ENCODE measurements around the gene TGFBR2. TPM values are rescaled to one million over a fixed set of nuclear protein-coding genes. Genes with fewer than 3 reads are reported as not detected.

Gene TGFBR2
- total and polyA plus RNA-seq, 4 donors: 13.9 to 61.2 (median 33.7) TPM

GRCh38 chr3:30617069-30617468, 10.7 kb downstream of the TGFBR2 start:
- Histone ChIP-seq H3K9ac (ENCODE audit: low read depth in 1 of 2, low read length in 2 of 2) (no peak overlapping the region), H3K27me3 (ENCODE audit: control insufficient read depth in 4 of 4, insufficient read depth in 4 of 4, low read length in 3 of 4) (no peaks in the 10 kb centered on the region), H3K4me1 (ENCODE audit: control insufficient read depth in 4 of 4, insufficient read depth in 4 of 4, low read length in 3 of 4) (peaks cover 3 to 10% (median 5%) of the 10 kb centered on the region in 4 donors), H3K27ac (ENCODE audit: low read depth in 1 of 2, low read length in 2 of 2) (no peak overlapping the region), H3K36me3 (ENCODE audit: control insufficient read depth in 4 of 4, insufficient read depth in 3 of 4, low read depth in 1 of 4, low read length in 3 of 4) (no peaks in the 10 kb centered on the region), H3K4me3 (ENCODE audit: low read depth in 1 of 3, low read length in 3 of 3) (no peak overlapping the region), H3K9me3 (ENCODE audit: control insufficient read depth in 4 of 4, low read length in 3 of 4) (no peaks in the 10 kb centered on the region)
- 95% methylated on average over 5 of the region's 5 CpGs for WGBS
- TF ChIP-seq RAD21 (IDR thresholded peaks at IDR 0.05) (no peak), HNF4A (conservative IDR thresholded peaks at IDR 0.05) (no peak), CTCF (IDR thresholded peaks at IDR 0.05; ENCODE audit: low read depth, low read length, missing input control) (no peak), EGR1 (IDR thresholded peaks at IDR 0.05; ENCODE audit: low read depth in 2 of 2) (no peak), JUND (IDR thresholded peaks at IDR 0.05) (no peak), GABPA (IDR thresholded peaks at IDR 0.05 in 1 of 2, conservative IDR thresholded peaks at IDR 0.05 in 1 of 2) (no peak), YY1 (IDR thresholded peaks at IDR 0.05) (no peak), FOXA2 (IDR thresholded peaks at IDR 0.05) (no peak), HNF4G (IDR thresholded peaks at IDR 0.05) (no peak)
- TF ChIP-seq, protein P1, sequence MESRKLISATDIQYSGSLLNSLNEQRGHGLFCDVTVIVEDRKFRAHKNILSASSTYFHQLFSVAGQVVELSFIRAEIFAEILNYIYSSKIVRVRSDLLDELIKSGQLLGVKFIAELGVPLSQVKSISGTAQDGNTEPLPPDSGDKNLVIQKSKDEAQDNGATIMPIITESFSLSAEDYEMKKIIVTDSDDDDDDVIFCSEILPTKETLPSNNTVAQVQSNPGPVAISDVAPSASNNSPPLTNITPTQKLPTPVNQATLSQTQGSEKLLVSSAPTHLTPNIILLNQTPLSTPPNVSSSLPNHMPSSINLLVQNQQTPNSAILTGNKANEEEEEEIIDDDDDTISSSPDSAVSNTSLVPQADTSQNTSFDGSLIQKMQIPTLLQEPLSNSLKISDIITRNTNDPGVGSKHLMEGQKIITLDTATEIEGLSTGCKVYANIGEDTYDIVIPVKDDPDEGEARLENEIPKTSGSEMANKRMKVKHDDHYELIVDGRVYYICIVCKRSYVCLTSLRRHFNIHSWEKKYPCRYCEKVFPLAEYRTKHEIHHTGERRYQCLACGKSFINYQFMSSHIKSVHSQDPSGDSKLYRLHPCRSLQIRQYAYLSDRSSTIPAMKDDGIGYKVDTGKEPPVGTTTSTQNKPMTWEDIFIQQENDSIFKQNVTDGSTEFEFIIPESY (IDR thresholded peaks at IDR 0.05): no peak
- DNase-seq (ENCODE audit: low spot score): no peak

DNA sequence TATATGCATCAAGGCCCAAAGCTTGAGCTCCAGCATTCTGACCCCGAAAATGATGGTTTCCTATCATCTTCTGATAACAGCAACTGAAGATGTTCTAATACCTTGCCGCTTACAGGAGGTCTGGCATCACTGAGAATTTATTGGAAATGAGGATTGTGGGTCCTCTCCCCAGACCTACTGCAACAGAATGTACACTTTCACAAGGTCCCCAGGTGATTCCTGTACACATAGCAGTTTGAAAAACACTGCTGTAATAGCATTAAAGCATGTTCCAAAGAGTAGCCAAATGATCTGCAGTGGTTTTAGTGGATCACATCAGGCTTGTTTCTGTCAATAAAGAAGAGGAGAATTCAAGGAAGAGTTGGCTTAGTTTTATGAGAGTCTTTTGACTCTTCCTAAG, 11.3 kb downstream of the TGFBR2 start:
- Histone ChIP-seq H3K9me3 (ENCODE audit: control insufficient read depth in 4 of 4, low read length in 3 of 4) (no peaks in the 10 kb centered on the region), H3K4me3 (ENCODE audit: low read depth in 1 of 3, low read length in 3 of 3) (no peak overlapping the region), H3K9ac (ENCODE audit: low read depth in 1 of 2, low read length in 2 of 2) (no peak overlapping the region), H3K27ac (ENCODE audit: low read depth in 1 of 2, low read length in 2 of 2) (no peak overlapping the region), H3K36me3 (ENCODE audit: control insufficient read depth in 4 of 4, insufficient read depth in 3 of 4, low read depth in 1 of 4, low read length in 3 of 4) (no peaks in the 10 kb centered on the region), H3K4me1 (ENCODE audit: control insufficient read depth in 4 of 4, insufficient read depth in 4 of 4, low read length in 3 of 4) (peaks cover 3 to 7% (median 5%) of the 10 kb centered on the region in 4 donors), H3K27me3 (ENCODE audit: control insufficient read depth in 4 of 4, insufficient read depth in 4 of 4, low read length in 3 of 4) (no peaks in the 10 kb centered on the region)
- no peak for TF ChIP-seq HNF4A (conservative IDR thresholded peaks at IDR 0.05)
- TF ChIP-seq FOXA1 (IDR thresholded peaks at IDR 0.05): no peak
- no peak for TF ChIP-seq FOXA2 (IDR thresholded peaks at IDR 0.05)
- no peak for TF ChIP-seq JUND (IDR thresholded peaks at IDR 0.05)
- no peak for TF ChIP-seq CTCF (IDR thresholded peaks at IDR 0.05; ENCODE audit: low read depth, low read length, missing input control)
- no peak for TF ChIP-seq SP1 (IDR thresholded peaks at IDR 0.05)
- no peak for TF ChIP-seq TAF1 (conservative IDR thresholded peaks at IDR 0.05)
- no peak for TF ChIP-seq NR2F2 (IDR thresholded peaks at IDR 0.05)
- TF ChIP-seq, protein P2, sequence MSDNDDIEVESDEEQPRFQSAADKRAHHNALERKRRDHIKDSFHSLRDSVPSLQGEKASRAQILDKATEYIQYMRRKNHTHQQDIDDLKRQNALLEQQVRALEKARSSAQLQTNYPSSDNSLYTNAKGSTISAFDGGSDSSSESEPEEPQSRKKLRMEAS (IDR thresholded peaks at IDR 0.05): no peak
- TF ChIP-seq REST (IDR thresholded peaks at IDR 0.05): no peak
- TF ChIP-seq HNF4G (IDR thresholded peaks at IDR 0.05): no peak
- TF ChIP-seq EGR1 (IDR thresholded peaks at IDR 0.05; ENCODE audit: low read depth in 2 of 2): no peak
- TF ChIP-seq GABPA (IDR thresholded peaks at IDR 0.05 in 1 of 2, conservative IDR thresholded peaks at IDR 0.05 in 1 of 2): no peak
- TF ChIP-seq RXRA (IDR thresholded peaks at IDR 0.05): no peak
- whole genome bisulfite sequencing: 87% methylated on average over 2 of the region's 2 CpGs
- no peak for DNase-seq (ENCODE audit: low spot score)
